ENCODE measurements around the gene METTL26. TPM values are rescaled to one million over a fixed set of nuclear protein-coding genes. Genes with fewer than 3 reads are reported as not detected.

The METTL26 gene
- total RNA-seq, 2 experiments from 2014 or later, result 127 to 128 TPM

DNA sequence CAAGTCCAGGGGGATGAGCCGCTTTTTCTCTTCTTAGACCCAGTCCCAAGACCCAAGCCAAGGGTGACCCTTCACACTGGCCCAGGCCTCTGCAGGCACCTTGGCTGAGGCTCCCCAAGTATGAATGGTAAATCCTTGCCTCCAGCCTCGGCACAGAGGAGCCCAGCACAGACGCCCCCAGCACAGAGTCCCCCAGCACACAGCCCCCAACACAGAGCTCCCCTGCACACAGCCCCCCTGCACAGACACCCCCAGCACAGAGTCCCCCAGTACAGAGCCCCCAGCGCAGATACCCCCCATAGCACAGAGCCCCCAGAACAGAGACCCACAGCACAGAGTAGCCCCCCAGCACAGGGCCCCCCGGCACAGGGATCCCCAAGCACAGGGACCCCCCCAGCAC lies 4.5 kb upstream of the METTL26 start:
- H3K4me3 Mint-ChIP-seq, result peak overlapping the region; percentile 55
- peaks cover 19% of the 10 kb centered on the region for H3K4me1 Mint-ChIP-seq
- peaks cover 5% of the 10 kb centered on the region for H3K27me3 Mint-ChIP-seq
- H3K27ac Mint-ChIP-seq, result no peak overlapping the region
- no peaks in the 10 kb centered on the region for H3K9me3 Mint-ChIP-seq
- no peak for DNase-seq
- peaks cover 14% of the 10 kb centered on the region for H3K36me3 Mint-ChIP-seq

DNA sequence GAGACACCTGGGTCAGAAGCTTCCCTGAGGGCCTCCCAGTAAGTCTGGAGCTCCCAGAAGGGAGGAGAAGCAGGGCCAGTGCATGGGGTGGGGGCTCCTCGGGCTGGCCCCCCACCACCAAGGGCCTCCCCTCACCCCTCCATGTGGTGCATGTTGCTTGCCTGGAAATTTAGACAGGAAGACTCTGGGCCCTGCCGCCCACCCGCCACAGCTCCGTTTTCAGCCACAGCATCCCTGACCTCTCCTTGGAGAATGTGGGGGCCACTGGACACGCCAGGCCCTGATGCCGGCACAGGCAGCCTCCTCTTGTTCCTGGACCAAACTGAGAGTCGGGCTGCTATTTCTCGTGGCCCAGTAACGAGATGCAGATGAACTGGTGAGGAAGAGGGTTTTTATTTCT lies 2.7 kb upstream of the METTL26 start:
- Mint-ChIP-seq H3K36me3 (peaks cover 7% of the 10 kb centered on the region), H3K27me3 (peaks cover 5% of the 10 kb centered on the region), H3K27ac (no peak overlapping the region), H3K4me1 (peaks cover 11% of the 10 kb centered on the region), H3K4me3 (no peak overlapping the region), H3K9me3 (no peaks in the 10 kb centered on the region)
- DNase-seq, result no peak

DNA sequence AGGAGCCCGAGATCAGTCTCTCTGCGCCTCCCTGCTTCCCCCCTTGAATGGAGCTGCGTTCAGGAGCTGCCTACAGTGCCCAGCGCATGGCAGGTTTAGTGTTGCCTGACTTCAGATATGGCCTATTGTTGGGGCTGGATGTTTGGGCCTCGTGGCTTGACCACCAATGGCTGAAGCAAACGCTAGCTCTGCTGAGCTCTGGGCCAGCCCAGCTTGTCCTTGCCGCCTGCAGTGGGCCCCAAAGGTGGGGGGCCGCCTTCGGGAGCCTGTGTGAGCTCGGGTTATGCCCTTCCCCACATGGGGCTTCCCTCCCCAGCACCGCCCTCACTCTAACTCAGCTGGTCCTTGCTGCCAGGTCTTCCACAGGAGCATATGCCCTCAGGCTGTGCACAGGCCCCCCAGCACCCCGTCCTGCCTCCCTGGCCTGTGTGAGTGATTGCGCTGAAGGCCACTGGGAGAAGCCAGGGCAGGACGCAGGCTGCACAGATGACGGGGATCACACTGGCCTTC lies 2.0 kb upstream of the METTL26 start:
- no peak overlapping the region for H3K27ac Mint-ChIP-seq
- peaks cover 8% of the 10 kb centered on the region for H3K4me1 Mint-ChIP-seq
- no peaks in the 10 kb centered on the region for H3K9me3 Mint-ChIP-seq
- peaks cover 5% of the 10 kb centered on the region for H3K27me3 Mint-ChIP-seq
- peaks cover 5% of the 10 kb centered on the region for H3K36me3 Mint-ChIP-seq
- no peak overlapping the region for H3K4me3 Mint-ChIP-seq
- DNase-seq, result no peak

DNA sequence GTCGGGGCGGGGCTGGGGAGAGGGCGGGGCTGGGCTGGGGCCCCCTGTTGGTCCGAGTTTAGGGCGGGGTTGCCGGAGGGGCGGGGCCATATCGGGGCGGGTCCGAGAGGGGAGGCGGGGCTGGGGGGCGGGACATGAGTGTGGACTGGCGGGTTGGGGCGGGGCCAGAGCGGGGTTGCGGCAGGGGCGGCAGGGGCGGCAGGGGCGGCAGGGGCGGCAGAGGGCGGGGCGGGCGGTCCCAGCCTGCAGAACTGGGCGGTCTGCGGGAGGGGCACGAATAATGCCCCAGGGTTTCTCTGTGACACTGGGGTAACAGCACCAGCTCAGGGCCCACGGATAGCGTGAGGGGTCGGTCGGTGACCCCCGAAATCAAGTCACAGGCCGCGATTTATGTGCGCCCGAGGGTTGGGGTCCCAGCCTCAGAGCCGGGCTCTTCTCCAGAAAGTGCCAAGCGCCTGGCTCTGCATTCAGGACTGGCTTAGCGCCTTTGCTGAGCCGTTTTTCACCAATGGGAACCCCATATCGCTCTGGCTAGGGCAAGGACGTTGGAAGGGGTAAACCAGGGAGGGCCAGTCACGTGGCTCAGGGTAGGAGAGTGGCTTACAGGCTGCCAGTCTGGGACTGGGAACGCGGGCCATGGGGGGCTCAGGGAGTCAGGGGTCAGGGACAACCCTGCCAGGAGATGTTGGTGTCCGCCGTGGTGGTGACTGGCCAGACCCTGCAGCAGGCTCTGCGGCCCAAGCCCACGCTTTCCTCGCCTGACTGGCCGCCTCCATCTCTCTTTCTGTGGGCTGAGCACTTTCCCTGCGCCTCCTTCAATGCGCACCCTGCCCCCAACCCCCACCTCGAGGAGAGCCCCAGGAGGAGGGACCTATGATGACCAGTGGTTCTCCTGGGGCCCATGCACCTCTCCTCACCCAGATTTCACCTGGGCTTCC lies 1.2 kb upstream of the METTL26 start:
- Mint-ChIP-seq H3K27ac (peak overlapping the region; percentile 94), H3K27me3 (peaks cover 5% of the 10 kb centered on the region), H3K4me1 (peaks cover 7% of the 10 kb centered on the region), H3K4me3 (peak overlapping the region; percentile 87), H3K9me3 (no peaks in the 10 kb centered on the region), H3K36me3 (peaks cover 5% of the 10 kb centered on the region)
- DNase-seq, result peak; percentile 83

DNA sequence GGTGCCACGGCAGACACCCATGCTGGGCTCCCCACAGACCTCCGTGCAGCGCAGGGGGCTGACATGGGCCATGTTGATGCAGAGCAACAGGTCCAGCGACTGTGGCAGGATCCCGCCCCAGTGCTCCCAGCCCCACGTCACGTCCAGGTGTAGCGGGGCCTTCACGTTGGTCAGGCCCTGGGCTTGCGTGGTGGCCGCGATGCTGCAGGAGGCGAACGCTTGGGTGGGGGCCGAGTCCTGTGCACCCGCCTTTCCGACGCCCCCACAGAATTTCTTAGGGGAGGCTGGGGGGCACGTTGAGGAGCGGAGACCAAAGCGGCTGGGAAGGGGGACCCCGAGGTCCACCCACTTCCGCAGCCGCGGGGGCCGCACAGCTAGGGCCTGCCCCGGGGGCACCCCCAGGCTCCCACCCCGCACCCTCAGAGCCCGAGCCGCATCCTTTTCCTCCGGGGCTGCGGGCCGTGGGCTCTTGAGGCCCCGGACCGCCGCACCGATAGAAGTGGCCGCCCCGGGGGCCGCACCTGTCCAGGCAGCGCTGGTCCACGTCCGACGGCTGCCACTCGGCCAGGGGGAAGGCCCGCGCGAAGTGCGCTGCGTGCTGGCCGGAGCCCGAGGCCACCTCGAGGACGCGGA lies 416 bp downstream of the METTL26 start:
- Mint-ChIP-seq H3K4me3 (peak overlapping the region; percentile 87), H3K9me3 (no peaks in the 10 kb centered on the region), H3K36me3 (peaks cover 5% of the 10 kb centered on the region), H3K27me3 (peaks cover 5% of the 10 kb centered on the region), H3K4me1 (peaks cover 7% of the 10 kb centered on the region), H3K27ac (no peak overlapping the region)
- DNase-seq, result peak; percentile 32

DNA sequence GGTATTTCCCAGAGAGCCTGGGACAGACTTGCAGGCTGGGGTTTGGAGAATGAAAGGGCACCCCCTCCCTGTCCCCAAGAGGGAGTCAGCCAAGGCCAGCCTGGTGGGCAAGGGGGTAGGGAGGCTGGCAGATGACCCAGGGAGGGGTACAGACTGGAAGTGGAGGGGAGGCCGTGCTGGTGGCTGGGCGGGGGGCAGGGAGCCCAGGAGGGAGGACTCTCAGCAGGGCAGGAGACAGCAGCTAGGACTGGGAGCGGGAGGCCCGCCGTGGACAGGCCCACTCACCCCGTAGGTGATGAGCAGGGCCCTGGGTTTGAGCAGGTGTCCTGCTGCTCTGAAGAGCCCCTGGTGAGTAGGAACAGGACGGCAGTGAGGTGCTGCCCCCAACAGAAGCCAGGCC lies 1.1 kb downstream of the METTL26 start:
- peak overlapping the region; percentile 66 for H3K27ac Mint-ChIP-seq
- peaks cover 7% of the 10 kb centered on the region for H3K4me1 Mint-ChIP-seq
- peaks cover 5% of the 10 kb centered on the region for H3K36me3 Mint-ChIP-seq
- no peak for DNase-seq
- H3K27me3 Mint-ChIP-seq, result peaks cover 5% of the 10 kb centered on the region
- H3K9me3 Mint-ChIP-seq, result no peaks in the 10 kb centered on the region
- peak overlapping the region; percentile 87 for H3K4me3 Mint-ChIP-seq

- no peaks in the 10 kb centered on the region for H3K9me3 Mint-ChIP-seq
- H3K4me3 Mint-ChIP-seq, result peak overlapping the region; percentile 51
- H3K27me3 Mint-ChIP-seq, result peaks cover 5% of the 10 kb centered on the region
- H3K36me3 Mint-ChIP-seq, result peaks cover 5% of the 10 kb centered on the region
- no peak overlapping the region for H3K27ac Mint-ChIP-seq
- H3K4me1 Mint-ChIP-seq, result peaks cover 7% of the 10 kb centered on the region
- DNase-seq, result no peak
Measured at GRCh38 chr16:634051-634670, 1.9 kb downstream of the METTL26 start.

- Mint-ChIP-seq H3K9me3 (no peaks in the 10 kb centered on the region), H3K36me3 (peaks cover 5% of the 10 kb centered on the region), H3K4me1 (peaks cover 7% of the 10 kb centered on the region), H3K4me3 (no peak overlapping the region), H3K27me3 (peaks cover 5% of the 10 kb centered on the region), H3K27ac (no peak overlapping the region)
- no peak for DNase-seq
Measured at GRCh38 chr16:633336-634050, 2.6 kb downstream of the METTL26 start.

GRCh38 chr16:632486-633335 lies 3.4 kb downstream of the METTL26 start:
- Mint-ChIP-seq H3K27me3 (peaks cover 5% of the 10 kb centered on the region), H3K36me3 (peaks cover 5% of the 10 kb centered on the region), H3K9me3 (no peaks in the 10 kb centered on the region), H3K27ac (no peak overlapping the region), H3K4me3 (no peak overlapping the region), H3K4me1 (peaks cover 5% of the 10 kb centered on the region)
- DNase-seq, result no peak

GRCh38 chr16:631808-632358 lies 4.2 kb downstream of the METTL26 start:
- Mint-ChIP-seq H3K9me3 (no peaks in the 10 kb centered on the region), H3K27ac (no peak overlapping the region), H3K27me3 (peaks cover 5% of the 10 kb centered on the region), H3K4me3 (no peak overlapping the region), H3K4me1 (peaks cover 5% of the 10 kb centered on the region), H3K36me3 (peaks cover 5% of the 10 kb centered on the region)
- DNase-seq, result no peak

- Mint-ChIP-seq H3K36me3 (peaks cover 2% of the 10 kb centered on the region), H3K4me1 (peaks cover 1% of the 10 kb centered on the region), H3K27ac (no peak within 1 kb of the TSS), H3K9me3 (no peaks in the 10 kb centered on the region), H3K4me3 (no peak within 1 kb of the TSS), H3K27me3 (no peaks in the 10 kb centered on the region)
- no peak for DNase-seq
Measured at GRCh38 chr16:630815-631405, 5.2 kb downstream of the METTL26 start, which contains the start of gene WFIKKN1. Gene WFIKKN1, plus strand, starts transcription at chr16:630985. Its CDS starts 269 bp downstream, at chr16:631254.

GRCh38 chr16:630249-630814 lies 5.8 kb downstream of the METTL26 start:
- peaks cover 2% of the 10 kb centered on the region for H3K36me3 Mint-ChIP-seq
- no peak for DNase-seq
- peaks cover 1% of the 10 kb centered on the region for H3K4me1 Mint-ChIP-seq
- no peaks in the 10 kb centered on the region for H3K9me3 Mint-ChIP-seq
- H3K27ac Mint-ChIP-seq, result no peak overlapping the region
- no peak overlapping the region for H3K4me3 Mint-ChIP-seq
- H3K27me3 Mint-ChIP-seq, result no peaks in the 10 kb centered on the region

DNA sequence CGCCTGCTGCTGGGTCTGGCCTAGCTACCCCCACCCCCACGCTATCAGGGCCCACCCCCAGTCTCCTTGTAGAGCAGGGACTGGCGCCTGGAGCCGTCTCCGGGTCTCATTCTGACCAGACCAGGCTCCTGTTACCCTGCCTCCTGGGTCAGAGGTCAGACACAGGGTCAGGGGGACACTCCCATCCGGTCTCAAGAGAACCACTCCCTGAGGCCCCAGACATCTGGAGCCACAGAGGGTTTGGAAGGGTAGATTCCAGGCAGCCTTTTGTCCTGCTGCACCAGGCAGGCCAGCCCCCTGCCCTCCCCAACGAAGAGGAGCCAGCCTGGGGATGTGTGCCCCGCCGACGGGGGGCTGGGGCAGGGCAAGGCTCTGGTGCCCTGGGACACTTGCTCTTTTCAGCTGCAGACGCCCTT lies 6.3 kb downstream of the METTL26 start:
- DNase-seq, result no peak
- Mint-ChIP-seq H3K36me3 (peaks cover under 1% of the 10 kb centered on the region), H3K4me1 (peaks cover under 1% of the 10 kb centered on the region), H3K27ac (no peak overlapping the region), H3K4me3 (no peak overlapping the region), H3K27me3 (no peaks in the 10 kb centered on the region), H3K9me3 (no peaks in the 10 kb centered on the region)

Measured in activated naive CD8-positive, alpha-beta T cell treated with anti-CD3 and anti-CD28 coated beads for 36 hours (primary cell).